Ovary (tissue), 9 donors: ENCODE data around the gene ADARB2. TPM values are rescaled to one million over a fixed set of nuclear protein-coding genes. Genes with fewer than 3 reads are reported as not detected.

Source experiments
- DNase-seq, 5 donors: peaks; one replicate each; pipeline ENCODE4 v3.0.0-alpha.2; 2019 to 2020
- H3K27ac ChIP-seq, 2 donors: fragments of 200-600 bp; one replicate each; pipeline versions ENCODE4 v1.5.1 to v1.8.0; 2019 to 2022
- H3K27me3 ChIP-seq: fragments of 200-600 bp; one replicate; pipeline ENCODE4 v1.8.0; 2022
- H3K36me3 ChIP-seq: fragments of 200-600 bp; sonication (generic); one replicate; pipeline ENCODE4 v1.5.1; 2019
- H3K4me1 ChIP-seq: one replicate; pipeline ENCODE4 v1.8.1; 2013; ENCODE audit warnings: mild to moderate bottlenecking, moderate library complexity; ENCODE audit not compliant: insufficient read depth
- H3K4me3 ChIP-seq: fragments of 200-600 bp; sonication (generic); one replicate; pipeline ENCODE4 v1.5.1; 2017
- H3K9me3 ChIP-seq, 2 donors: fragments of 200-600 bp in 1 of 2; sonication (generic) in 1 of 2; one replicate each; pipeline versions ENCODE4 v1.5.1 to v1.8.1; 2013 to 2019; ENCODE audit warnings: mild to moderate bottlenecking in 1 of 2, moderate library complexity in 1 of 2
- CTCF ChIP-seq, 3 donors: fragments of 450-650 bp in 2 of 3; fragments of 200-600 bp in 1 of 3; IDR thresholded peaks; one replicate each; pipeline versions ENCODE4 v1.5.1 to v1.8.0; 2016 to 2022; ENCODE audit warnings: antibody characterized with exemption in 3 of 3, mild to moderate bottlenecking in 1 of 3
- EP300 ChIP-seq: sonication (generic); formaldehyde crosslinking; IDR thresholded peaks from one replicate; pipeline ENCODE4 v1.6.1; 2017; ENCODE audit warnings: antibody characterized with exemption
- POLR2A ChIP-seq: fragments of 450-650 bp; IDR thresholded peaks from one replicate; pipeline ENCODE4 v1.6.1; 2017; ENCODE audit warnings: antibody characterized with exemption, mild to moderate bottlenecking, moderate library complexity
- WGBS, 3 donors: extraction: QIAGEN DNeasy Blood & Tissue Kit in 1 of 3; methylation state at CpG; one replicate each; pipeline versions ENCODE4 v1.1.5 to v1.1.7; 2013 to 2017; 5-methylcytosine and 5-hydroxymethylcytosine counted together
- intact Hi-C, 4 donors: fragments of 100-400 bp; cut with DNase I; formaldehyde crosslinking; loops; one replicate each; pipeline versions ENCODE4 v1.11.0 to v1.15.1; 2022 to 2023
- polyA plus RNA-seq, 2 donors: library from polyadenylated mRNA; stranded (reverse); fragments of 200-250 nt in 1 of 2; fragments of 350-450 nt in 1 of 2; fragmentation: Illumina TruSeq in 1 of 2; extraction: RNeasy Lipid Tissue Mini Kit (QIAGEN cat#74804) in 1 of 2; gene quantifications; one replicate each; pipeline ENCODE4 v1.2.3, GENCODE V29; 2013 to 2014
- total RNA-seq, 7 donors: library from RNA; depleted of rRNA in 2 of 7; stranded (reverse); fragments of >200 nt in 2 of 7; fragmentation: NEBNext Ultra II Directional in 3 of 7; extraction: Animal tissue kit (Norgen Biotek cat#: 25700) in 3 of 7; gene quantifications; one replicate each; pipeline versions ENCODE4 v1.1.0 to v1.2.4, GENCODE V29; 2016 to 2023
- donor health status: DM: no; HTN: no; CAD: no; lungs with moderate emphysema.
- donor health status: DM: no; HTN: no; CAD: no.
- donor health status: Bipolar disorder and iron deficiency.
- donor health status: DM: yes; HTN: yes; CAD: no.
- donor health status: DM: no; HTN: no; CAD: no.
- donor health status: DM: yes; HTN: yes; CAD: no.

The ADARB2 gene
- total and polyA plus RNA-seq, 9 donors: 0.12 to 2.0 (median 0.36) TPM; not detected in 2

- H3K36me3 ChIP-seq: no peaks in the 10 kb centered on the region
- TF ChIP-seq EP300 (no peak), POLR2A (no peak), CTCF (IDR thresholded peaks at IDR 0.05) (no peak)
- intact Hi-C loops: no loop called here
- H3K9me3 ChIP-seq: no peaks in the 10 kb centered on the region
- no peak overlapping the region for H3K4me3 ChIP-seq
- H3K27ac ChIP-seq: no peak overlapping the region
- no peaks in the 10 kb centered on the region for H3K4me1 ChIP-seq
- WGBS, 3 donors: 80 to 84% (median 81%) methylated on average over 32 of the region's 32 CpGs
- DNase-seq: no peak
- no peaks in the 10 kb centered on the region for H3K27me3 ChIP-seq
Observed at GRCh38 chr10:1670541-1671365, 66.6 kb downstream of the ADARB2 start.

DNA sequence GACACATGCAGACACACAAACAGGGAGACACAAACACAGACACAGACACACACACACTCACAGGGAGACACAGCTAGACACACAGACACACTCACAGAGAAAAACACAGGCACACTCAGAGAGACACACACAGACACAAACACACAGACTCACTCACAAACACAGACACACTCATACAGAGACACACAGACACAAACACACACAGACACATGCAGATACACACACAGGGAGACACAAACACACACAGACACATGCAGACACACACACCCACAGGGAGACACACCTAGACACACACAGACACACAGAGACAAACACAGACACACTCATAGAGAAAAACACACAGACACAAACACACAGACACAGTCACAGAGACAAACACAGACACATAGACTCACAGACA lies 67.9 kb downstream of the ADARB2 start:
- intact Hi-C loops: no loop called here
- Histone ChIP-seq H3K36me3 (no peaks in the 10 kb centered on the region), H3K27ac (no peak overlapping the region), H3K4me3 (no peak overlapping the region), H3K9me3 (no peaks in the 10 kb centered on the region), H3K27me3 (no peaks in the 10 kb centered on the region), H3K4me1 (no peaks in the 10 kb centered on the region)
- TF ChIP-seq CTCF (IDR thresholded peaks at IDR 0.05) (no peak), POLR2A (no peak), EP300 (no peak)
- DNase-seq: no peak

DNA sequence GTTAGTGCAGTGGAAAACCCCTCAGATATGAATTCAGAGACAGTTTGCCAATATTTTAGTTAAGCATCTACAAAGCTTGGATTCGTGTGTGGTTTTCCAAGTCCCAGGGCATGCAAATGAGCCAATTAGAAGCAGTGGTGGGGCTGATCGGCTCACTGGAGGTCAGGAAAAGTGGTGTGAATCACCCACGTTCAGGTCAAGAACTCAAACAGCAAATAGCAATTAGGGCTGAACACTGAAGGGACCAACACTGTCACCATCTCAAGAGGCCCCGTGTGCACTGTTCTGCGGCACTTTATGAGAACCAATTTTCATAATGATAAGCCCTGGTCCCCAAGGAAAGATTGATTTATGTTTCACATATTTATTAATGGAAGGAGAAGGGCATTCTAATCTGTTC lies 68.9 kb downstream of the ADARB2 start:
- Histone ChIP-seq H3K27ac (no peak overlapping the region), H3K4me1 (no peaks in the 10 kb centered on the region), H3K4me3 (no peak overlapping the region), H3K9me3 (no peaks in the 10 kb centered on the region), H3K36me3 (no peaks in the 10 kb centered on the region), H3K27me3 (no peaks in the 10 kb centered on the region)
- WGBS, 3 donors: 65 to 71% (median 67%) methylated on average over 5 of the region's 5 CpGs
- intact Hi-C loops: no loop called here
- no peak for DNase-seq
- no peak for TF ChIP-seq POLR2A
- no peak for TF ChIP-seq CTCF (IDR thresholded peaks at IDR 0.05)
- no peak for TF ChIP-seq EP300

DNA sequence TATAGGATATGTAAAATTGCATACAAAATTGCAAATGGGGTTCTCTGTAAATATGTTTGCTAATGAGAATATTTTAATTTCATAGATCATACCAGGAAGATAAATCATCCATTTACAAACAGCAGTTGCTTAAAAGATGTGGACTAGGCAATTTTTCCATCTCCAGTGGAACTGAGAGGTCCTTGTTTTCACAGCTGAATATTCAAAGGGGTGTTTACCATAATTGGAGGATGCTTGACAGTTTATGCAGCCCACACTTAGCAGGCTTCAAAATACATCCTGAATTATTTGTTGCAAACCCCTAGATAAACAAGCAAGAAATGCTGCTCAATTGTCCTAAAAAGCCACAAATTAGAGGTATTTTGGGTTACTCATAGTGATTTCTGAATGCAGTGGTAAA lies 69.9 kb downstream of the ADARB2 start:
- Histone ChIP-seq H3K36me3 (no peaks in the 10 kb centered on the region), H3K9me3 (no peaks in the 10 kb centered on the region), H3K4me3 (no peak overlapping the region), H3K27ac (no peak overlapping the region), H3K27me3 (no peaks in the 10 kb centered on the region), H3K4me1 (no peaks in the 10 kb centered on the region)
- no peak for DNase-seq
- TF ChIP-seq CTCF (IDR thresholded peaks at IDR 0.05) (no peak), EP300 (no peak), POLR2A (no peak)
- intact Hi-C loops: no loop called here
